HS-27A (cell line): ENCODE measurements around the gene ELAPOR2.
"Not testable (repeated sequence)": the region's sequence is repeated elsewhere in the genome, so short reads cannot be mapped to it uniquely, and the experiment has no call there.

Experiments
- DNase-seq: peaks from one replicate; pipeline ENCODE4 v3.0.0-alpha.2; 2012; ENCODE audit warnings: low read depth, missing footprints

Gene ELAPOR2, protein sequence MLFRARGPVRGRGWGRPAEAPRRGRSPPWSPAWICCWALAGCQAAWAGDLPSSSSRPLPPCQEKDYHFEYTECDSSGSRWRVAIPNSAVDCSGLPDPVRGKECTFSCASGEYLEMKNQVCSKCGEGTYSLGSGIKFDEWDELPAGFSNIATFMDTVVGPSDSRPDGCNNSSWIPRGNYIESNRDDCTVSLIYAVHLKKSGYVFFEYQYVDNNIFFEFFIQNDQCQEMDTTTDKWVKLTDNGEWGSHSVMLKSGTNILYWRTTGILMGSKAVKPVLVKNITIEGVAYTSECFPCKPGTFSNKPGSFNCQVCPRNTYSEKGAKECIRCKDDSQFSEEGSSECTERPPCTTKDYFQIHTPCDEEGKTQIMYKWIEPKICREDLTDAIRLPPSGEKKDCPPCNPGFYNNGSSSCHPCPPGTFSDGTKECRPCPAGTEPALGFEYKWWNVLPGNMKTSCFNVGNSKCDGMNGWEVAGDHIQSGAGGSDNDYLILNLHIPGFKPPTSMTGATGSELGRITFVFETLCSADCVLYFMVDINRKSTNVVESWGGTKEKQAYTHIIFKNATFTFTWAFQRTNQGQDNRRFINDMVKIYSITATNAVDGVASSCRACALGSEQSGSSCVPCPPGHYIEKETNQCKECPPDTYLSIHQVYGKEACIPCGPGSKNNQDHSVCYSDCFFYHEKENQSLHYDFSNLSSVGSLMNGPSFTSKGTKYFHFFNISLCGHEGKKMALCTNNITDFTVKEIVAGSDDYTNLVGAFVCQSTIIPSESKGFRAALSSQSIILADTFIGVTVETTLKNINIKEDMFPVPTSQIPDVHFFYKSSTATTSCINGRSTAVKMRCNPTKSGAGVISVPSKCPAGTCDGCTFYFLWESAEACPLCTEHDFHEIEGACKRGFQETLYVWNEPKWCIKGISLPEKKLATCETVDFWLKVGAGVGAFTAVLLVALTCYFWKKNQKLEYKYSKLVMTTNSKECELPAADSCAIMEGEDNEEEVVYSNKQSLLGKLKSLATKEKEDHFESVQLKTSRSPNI

DNA sequence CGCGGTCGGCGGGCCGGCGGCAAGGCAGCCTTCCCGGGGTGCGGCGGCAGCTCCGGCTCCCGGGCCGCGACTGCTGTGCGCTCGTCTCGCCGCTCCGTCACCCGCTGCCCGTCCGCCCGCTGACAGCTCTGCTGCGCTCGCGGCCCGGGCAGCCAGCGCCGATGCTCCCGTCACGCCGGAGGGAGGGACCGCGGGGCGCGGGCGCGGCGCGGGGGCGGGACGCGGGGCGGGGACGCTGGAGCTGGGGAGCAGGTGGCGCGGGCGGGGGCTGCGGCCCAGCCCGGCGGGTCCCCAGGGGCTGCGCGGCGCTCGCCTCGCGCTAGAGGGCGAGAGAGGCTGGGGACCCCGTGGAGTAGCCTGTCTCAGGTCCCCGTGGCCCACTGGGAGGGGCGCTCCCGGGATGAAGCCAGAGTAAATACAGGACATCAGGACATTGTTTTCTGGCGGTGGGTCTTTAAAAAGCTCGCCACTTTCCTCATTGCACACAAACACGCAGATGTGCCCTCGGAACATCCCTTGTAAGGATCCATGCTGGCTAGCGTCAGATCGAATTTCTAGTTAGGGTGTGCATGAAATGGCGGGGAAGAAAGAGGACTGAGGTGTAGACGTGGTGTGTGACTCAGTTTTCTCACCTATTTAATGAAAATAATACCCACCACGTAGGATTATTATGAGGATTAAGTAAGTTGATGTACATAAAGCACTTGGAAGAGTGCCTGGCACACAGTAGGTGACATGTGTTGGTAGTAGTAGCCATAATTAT, at the start of gene ELAPOR2:
TSS of gene ELAPOR2 (minus strand) at position 130 of the 763 bp plus-strand sequence. CDS start 141 bp downstream, outside the sequence.
- DNase-seq: no peak

GRCh38 chr7:87107949-87108776, 48.7 kb upstream of the ELAPOR2 start:
- DNase-seq: no peak

DNA sequence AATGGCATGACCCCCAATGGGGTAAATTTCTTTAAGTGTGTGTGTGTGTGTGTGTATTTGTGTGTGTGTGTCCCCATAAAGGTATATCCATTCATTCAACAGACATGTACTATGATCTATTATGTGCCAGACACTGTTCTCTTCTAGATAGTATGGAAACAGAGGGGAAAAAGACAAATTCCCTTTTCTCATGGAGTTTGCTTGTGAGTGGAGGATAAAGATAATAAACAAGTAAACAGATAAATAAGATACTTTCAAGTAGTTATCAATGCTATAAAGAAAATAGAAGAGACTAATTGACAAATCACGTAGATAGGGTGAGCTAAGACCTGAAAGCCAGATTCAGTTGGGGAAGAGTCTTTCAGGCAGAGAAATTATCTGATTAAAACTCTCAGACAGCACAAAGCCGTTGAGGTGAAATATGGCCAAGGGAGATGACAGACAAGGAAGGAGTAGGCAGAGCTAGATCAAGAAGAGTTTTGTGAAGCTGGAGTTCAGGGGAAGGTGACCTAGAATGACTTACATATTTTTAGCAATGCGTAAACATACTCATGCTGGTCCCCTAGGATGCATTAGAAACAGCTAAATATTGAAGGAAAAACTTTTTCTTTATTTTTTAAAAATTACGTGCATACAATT, 47.6 kb upstream of the ELAPOR2 start:
- DNase-seq: no peak

DNA sequence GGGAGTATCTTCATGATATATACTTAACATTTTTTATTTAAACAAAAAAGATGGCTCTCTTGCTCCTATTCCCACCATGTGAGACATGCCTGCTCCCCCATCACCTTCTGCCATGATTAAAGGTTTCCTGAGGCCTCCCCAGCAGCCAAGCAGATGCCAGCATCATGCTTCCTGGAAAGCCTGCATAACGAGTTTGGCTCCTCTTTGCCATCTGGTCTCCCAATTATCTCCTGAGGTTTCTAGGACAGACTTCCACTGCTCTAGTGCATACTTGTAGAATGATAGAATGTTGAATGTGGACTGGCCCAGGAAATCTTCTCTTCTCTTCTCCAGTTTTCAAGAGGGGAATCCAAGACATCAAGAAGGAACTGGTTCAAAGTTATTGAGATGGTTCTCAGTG, 45.9 kb upstream of the ELAPOR2 start:
- DNase-seq: no peak

DNA sequence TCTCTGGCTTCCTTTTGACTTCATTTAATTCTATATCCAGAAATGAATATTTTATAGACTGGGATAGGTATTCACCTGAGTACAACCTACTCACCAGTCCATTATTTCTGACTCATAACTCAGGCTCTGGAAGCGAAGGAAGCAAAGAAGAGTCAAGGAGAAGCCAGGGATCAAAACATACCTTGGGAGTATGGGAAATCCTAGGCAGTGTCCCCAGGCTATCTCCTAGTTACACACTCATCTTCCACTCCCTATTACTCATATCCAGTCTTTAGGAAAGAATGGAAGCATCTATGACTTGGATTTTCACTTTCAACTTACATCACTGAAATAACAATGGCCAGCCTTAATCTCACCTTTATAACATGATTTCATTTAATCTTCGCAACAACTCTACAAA, 40.9 kb upstream of the ELAPOR2 start:
- no peak for DNase-seq

- DNase-seq: not testable (repeated sequence)
These were observed 37.9 kb upstream of the ELAPOR2 start for GRCh38 chr7:87097375-87097774.

GRCh38 chr7:87094322-87094721, 34.9 kb upstream of the ELAPOR2 start:
- DNase-seq: no peak

GRCh38 chr7:87092568-87093091, 33.2 kb upstream of the ELAPOR2 start:
- DNase-seq: no peak

DNA sequence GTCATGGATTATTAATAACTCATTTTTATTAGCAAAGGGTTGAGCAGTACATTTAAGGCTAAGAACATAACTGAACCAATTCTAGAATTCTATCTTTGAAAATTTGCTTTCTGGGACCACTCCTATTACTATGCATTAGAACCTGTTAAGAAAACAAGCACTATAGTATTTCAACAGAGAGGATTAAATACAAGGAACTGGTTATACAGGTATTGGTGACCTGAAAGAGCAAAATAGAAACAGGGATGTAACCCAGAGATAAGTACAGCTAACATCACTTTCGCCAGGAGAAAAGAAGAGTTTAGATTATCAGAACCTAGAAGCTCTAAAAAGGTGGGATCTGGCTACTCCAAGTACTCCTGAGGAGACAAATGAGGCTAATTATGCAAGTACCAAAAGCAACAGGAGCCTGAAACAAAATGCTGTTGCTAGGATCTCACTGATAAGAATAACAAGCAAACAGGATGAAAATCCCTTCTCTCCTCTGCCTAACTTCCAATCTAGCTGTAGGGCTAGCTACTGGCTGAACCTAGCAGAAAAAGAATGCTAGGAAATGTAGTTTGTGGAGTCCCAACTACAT, 32.1 kb upstream of the ELAPOR2 start:
- no peak for DNase-seq

DNA sequence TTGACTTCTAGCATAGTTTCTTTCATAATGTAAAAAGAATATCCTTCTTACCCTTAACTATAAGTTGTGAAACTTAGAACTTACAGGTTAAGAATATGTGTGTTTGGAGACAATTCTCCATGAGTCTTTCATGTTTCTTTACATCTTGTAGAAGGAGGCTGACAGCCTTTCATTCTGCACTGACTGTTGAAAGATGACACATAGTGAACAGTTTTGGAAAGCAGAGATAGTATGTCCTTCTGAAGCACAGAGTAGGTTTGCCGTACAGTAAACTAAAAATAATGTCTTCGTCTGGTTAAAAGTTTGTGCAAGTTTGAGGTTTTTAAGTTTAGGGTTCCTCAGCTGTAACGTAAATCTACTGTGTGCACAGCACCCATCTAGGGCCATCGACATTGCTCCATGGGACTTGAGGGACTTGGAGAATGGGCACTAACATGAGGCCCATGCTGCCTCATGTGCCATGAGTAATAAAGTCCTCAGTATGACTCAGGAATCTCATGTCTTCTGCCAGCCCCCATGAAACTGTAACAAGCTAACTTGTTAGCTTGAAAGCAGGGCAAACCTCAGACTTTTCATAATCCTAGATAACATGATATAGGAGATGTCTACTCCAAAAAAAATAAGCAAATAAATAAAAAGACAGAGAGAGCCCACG, 24.5 kb upstream of the ELAPOR2 start:
- DNase-seq: no peak

DNA sequence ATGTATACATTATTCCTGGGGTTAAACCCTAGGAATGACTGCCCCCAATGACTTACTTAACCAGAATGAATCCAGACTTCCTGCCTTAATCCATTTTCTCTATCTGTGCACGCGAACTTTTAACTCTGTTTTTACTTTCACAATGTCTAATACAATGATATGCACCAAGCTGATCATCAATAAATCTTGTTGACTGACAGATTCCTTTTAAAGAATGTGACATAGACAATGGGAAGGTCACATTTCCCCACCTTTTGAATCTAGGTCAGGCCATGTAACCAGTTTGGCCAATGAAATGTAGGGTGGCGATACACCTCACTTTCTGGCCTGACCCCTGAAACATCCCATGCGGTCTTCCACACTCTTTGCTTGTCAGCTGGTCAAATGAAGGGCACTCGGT, 23.2 kb upstream of the ELAPOR2 start:
- DNase-seq: no peak

DNA sequence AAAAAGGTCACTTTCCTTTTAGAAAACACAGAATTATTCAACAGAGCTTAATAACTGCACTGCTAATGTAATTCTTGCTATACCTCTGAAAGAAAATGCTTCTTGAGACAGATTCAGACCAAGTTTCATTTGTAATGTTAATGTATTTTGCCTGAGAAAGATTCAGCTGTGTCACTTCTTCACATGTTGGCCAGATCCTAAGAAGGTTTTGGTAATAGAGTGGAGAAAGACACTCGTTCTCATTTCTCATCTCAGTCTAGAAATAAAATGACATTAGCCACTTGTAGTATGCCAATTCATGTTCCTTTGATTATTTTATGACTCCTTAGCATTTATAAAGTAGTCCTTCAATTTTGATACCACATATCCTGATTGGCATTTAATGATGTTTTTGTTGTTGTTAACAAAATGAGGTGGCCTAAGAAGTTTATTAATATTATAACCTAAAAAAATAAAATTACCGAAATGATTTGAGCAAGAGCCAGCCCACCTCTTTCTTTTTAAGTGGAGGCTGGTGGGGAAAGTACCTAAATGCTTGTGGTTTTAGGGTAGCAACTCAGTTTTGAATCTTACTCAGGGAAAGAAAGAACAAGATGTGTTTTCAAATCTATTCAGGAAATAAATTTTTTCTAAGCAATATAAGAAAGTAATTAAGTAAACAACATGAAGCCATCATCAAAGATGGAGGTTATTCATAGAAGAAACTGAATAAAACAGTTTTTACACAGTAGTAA, 16.4 kb upstream of the ELAPOR2 start:
- no peak for DNase-seq

DNA sequence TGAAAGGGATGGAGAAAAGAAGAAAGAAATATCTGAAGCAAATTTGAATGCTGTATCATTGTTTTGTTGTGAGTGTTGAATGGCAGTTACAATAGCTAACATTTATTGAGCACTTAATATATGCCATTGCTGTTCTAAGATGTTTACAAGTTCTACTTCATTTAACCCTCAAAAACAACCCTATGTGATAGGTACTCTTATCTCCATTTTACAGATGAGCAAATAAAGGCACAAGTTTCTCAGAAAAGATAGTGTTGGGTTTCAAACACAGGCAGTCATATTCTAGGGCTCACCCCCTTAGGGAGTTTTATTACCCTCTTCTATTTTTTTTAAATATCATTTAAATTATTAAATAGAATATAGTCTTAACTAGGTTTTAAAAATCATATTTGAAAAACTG, 8.3 kb upstream of the ELAPOR2 start:
- DNase-seq: no peak

- no peak for DNase-seq
These were observed 759 bp upstream of the ELAPOR2 start for GRCh38 chr7:87060288-87060537.

DNA sequence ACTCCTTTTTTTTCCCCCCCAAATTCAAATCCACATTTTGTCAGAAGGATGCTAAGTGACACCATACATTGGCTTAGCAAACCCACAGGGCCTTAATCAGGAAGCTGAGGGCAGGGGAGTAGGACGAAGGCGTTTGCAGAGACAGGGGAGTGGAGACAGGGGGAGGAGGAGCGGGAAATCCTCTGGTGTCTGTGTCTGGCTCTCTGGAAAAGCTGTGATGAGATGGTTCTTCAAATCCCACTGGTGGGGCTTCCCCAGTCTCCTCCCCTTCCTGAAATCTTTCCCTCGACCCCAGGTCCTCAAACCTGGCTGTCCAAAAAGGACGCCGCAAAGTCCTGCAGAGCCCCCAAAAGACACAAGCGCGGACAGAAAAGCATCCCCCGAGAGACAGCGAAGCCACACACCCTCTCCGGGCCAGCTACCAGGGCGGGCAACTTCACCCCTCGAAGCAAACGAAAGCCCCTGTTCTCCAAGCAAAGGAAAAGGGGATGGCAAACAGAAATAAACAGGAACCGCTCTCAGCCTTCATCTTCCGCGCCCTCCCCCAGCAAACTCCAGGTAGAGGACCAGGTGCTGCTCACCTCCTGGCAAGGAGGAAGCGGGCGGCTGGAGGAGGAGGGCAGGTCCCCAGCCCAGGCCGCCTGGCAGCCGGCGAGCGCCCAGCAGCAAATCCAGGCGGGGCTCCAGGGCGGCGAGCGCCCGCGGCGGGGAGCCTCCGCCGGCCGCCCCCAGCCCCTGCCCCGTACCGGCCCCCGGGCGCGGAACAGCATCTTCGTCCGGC, 520 bp downstream of the ELAPOR2 start:
- no peak for DNase-seq

DNA sequence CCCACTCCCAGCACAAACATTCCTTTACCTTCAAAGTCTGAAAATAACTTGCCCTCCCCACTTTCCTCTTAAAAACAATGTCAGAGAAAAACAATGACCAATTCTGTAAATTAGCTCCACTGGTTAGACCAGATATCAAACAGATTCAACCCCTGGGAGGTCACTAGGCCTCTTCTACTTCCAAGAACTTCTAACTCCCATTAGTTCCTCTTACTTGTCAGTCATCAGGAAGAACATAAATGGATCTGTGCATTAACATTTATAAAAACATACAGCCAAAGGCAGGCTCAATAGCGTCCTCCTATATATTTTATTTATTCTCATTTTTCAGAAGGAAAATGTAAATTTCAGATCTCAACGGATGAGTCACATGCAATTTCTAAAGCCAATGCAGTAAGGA, 2.2 kb downstream of the ELAPOR2 start:
- no peak for DNase-seq

DNA sequence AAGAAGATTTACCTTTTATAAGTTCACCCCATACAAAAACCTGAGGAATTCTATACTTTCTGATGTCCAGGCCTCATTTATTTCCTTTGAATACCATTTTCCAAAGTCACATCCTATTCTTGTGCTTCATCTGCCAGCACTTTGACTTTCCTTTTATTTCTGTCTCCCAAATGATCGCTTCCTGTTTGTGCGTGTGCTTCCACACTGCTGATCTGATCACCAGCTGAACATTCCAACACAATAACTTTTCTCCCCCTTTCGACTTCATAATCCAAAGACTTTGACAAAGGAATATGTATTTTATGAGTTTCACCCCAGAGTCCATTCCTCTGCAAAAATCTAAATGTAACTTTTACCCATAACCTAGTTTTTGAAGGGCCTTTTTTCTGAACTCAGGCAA, 3.1 kb downstream of the ELAPOR2 start:
- DNase-seq: no peak

GRCh38 chr7:87048839-87049238, 10.6 kb downstream of the ELAPOR2 start:
- DNase-seq: no peak
